Measurements from ENCODE around the gene CLN5.

- TF ChIP-seq, protein P1, sequence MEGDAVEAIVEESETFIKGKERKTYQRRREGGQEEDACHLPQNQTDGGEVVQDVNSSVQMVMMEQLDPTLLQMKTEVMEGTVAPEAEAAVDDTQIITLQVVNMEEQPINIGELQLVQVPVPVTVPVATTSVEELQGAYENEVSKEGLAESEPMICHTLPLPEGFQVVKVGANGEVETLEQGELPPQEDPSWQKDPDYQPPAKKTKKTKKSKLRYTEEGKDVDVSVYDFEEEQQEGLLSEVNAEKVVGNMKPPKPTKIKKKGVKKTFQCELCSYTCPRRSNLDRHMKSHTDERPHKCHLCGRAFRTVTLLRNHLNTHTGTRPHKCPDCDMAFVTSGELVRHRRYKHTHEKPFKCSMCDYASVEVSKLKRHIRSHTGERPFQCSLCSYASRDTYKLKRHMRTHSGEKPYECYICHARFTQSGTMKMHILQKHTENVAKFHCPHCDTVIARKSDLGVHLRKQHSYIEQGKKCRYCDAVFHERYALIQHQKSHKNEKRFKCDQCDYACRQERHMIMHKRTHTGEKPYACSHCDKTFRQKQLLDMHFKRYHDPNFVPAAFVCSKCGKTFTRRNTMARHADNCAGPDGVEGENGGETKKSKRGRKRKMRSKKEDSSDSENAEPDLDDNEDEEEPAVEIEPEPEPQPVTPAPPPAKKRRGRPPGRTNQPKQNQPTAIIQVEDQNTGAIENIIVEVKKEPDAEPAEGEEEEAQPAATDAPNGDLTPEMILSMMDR (IDR thresholded peaks at IDR 0.05): no peak
- TF ChIP-seq POLR2A (IDR thresholded peaks at IDR 0.05): no peak
Observed at GRCh38 chr13:76994281-76994680, 2.4 kb downstream of the CLN5 start.
